NCI-H2227 (cell line): Measurements from ENCODE around the gene ATG16L2.
"Not testable (repeated sequence)": the region's sequence is repeated elsewhere in the genome, so short reads cannot be mapped to it uniquely, and the experiment has no call there.

ENCODE experiments used
- DNase-seq: peaks from one replicate; lab custom pipeline; 2025; ENCODE audit not compliant: unreplicated experiment; lab: John Stamatoyannopoulos, UW

Gene ATG16L2

DNA sequence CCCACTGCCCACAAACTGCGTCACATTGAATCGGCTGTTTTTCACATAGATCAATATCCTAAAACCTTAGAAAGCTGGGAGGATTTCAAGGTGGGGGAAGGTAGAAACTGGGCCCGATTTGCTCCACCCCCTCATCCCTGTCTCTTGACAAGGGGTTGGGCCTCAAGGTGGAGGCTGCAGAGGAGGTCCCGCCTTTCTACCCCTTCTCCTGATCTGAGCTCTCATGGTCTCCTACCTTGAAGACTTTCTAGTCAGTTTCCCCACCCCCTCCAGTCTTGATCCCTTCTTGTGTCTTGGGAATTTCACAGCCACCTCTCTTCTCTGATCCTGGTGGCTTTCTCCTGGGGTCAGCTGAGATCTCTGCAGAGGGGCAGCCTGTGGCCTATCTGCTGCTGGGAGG, 15.8 kb upstream of the ATG16L2 start:
- no peak for DNase-seq

- no peak for DNase-seq
Measured at GRCh38 chr11:72799441-72799840, 14.8 kb upstream of the ATG16L2 start.

DNA sequence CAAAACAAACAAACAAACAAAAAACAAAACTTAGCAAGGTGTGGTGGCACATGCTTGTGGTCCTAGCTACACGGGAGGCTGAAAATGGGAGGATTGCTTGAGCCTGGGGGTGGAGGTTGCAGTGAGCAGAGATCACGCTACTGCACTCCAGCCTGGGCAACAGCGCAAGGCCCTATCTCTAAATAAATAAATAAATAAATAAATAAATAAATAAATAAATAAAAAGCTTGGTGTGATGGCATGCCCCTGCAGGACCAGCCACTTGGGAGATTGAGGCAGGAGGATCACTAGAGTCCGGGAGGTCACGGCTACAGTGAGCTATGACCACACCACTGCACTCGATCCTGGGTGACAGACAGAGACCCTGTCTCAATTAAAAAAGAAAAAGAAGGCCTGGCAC, 11.4 kb upstream of the ATG16L2 start:
- DNase-seq, result no peak

DNA sequence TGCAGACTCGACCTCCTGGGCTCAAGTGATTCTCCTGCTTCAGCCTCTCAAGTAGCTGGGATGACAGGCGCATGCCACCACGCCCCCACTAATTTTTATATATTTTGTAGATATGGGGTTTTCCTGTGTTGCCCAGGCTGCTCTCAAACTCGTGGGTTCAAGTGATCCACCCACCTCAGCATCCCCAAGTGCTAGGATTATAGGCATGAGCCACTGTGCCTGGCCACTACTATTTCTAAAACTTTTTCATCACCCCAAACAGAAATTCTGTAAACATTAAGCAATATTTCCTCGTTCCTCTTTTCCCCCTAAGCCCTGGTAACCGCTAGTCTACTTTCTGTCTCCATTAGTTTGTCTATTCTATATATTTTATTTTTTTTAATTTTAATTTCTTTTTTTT, 9.0 kb upstream of the ATG16L2 start:
- DNase-seq, result no peak

- DNase-seq, result not testable (repeated sequence)
Measured at GRCh38 chr11:72806378-72806777, 7.8 kb upstream of the ATG16L2 start.

GRCh38 chr11:72807021-72807693, 7.1 kb upstream of the ATG16L2 start:
- no peak for DNase-seq

DNA sequence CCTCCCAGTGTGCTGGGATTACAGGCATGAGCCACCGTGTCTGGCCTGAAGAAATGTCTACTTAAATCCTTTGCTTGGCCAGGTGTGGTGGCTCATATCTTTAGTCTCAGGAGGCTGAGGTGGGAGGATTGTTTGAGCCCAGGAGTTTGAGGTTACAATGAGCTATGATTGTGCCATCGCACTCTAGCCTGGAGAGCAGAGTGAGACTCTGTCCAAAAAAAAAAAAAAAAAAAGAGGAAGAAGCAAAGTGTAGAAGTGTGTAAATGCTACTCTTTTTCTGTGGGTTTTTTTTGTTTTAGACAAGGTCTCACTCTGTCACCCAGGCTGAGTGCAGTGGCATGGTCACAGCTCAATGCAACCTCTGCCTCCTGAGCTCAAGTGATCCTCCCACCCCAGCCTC, 6.4 kb upstream of the ATG16L2 start:
- DNase-seq, result no peak

DNA sequence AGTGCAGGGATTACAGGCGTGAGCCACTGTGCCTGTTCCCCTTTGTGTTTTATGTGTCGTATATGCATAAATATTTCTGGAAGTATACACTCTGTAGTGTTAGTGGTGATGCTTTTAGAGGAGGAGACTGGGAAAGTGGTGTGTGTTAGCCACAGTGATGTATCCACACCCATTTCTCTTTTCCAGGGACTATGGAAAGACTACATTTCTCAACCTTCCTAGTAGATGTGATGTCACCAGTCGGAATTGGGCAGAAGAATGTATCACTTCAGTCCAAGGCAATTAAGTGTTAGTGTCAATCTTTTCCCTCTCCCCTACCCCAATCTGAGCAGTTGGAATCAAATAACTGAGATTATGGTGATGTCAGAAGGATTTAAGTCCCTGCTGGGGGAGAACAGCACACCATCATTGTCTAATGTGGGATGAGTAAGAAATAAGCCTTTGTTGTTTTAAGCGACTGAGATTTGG, 5.8 kb upstream of the ATG16L2 start:
- DNase-seq, result no peak

- not testable (repeated sequence) for DNase-seq
Measured at GRCh38 chr11:72811686-72812085, 2.5 kb upstream of the ATG16L2 start.

DNA sequence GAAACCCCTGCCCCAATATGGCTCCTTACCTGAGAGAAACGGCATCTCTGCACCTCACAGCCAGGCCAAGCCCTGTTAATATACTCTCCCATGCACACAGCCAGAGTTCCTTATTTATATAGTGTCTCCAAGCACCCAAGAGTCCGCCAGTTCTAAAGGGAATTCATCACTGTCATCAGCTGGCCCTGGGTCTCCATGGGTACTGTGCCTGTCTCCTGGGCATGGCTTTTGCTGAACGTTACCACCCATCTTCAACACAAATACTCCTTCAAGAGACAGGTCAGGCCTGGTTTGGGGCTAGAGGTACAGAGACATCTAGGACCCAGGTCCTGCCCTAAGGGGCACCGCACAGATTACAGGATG, 1.6 kb upstream of the ATG16L2 start:
- peak; percentile 58 for DNase-seq

DNA sequence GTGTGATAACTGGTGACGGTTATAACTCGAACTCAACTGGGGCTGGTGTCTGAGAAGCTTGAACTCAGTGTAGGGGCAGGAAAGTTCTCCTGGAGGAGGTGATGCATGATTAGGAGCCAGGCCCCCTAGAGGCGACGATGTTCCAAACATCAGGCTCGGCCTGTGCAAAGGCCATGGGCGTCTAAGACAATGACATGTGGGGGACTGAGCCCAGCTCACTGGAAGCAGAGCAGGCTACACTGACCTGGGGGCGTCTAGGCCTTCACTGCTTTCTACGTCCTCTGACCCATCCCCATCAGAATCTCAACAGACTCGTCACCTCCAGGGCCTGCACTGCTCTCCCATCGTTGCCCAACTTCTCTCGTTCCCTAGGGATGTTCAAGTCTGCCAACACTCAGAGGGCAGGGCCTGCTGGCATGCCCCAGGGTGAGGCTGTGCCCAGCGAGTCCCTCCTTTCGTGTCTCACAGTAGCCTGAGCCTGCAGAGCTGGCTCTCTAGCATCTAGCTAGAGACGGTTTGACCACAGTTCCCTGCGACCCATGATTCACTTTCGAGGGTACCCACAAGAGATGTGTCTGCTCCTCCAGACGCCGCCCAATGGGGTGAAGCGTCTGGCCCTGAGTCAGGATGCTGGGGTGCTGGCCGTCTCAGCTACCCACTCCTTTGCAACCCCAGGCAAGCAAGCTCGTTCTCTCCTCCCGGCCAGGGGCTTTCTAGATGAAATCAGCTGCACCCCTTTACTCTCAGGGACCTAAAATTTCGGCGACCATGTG, 1.1 kb upstream of the ATG16L2 start:
- peak; percentile 55 for DNase-seq

DNA sequence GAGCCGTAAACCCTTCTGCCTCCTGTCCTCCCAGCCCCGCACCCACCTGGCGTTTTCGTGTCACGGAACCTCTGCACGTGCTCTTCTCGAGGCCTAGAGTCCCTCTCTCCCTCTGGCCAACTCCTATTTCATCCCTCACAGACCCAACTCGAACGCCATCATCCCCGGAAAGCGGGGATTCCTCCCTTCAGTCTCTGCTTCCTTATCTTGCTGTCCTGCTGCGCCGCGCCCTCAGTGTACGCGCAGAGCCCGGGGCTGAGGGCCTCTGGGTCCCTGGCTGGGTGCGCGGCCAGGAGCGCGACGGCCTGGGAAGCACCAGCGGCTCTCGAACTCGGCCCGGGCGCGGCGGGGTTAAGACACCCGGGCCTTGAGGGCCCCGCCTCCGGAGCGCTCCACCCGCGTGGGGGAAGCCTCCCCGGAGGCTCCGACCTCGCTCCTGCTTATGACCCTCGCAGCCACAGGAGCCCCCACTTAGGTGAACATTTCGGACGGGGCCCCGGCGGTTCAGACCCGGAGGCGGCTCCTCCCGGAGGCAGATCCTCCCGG, 398 bp upstream of the ATG16L2 start:
- DNase-seq, result peak; percentile 90

DNA sequence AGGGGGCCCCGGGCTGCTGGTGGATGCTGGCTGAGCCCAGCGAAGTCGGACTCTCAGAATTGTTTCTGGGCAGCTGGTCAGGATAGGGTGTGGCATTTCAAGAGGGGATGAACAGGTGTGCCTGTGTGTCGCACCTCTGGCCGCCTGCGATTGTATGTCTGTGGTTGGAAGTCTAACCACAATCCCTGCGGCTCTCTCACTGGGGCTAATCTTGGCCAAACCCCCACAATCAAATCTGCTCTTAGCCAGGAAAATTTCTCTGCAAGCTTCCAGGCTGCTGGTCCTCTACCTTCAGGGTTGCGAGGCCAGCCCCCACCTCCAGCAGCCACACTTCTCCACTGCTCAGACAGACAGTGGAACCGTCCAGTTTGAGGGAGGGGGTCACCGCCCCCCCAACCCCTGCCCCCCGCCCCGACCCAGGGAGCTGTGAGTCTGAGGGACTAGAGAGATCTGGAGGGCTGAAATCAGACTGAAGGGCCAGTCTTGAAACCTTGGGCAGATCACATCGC, 953 bp downstream of the ATG16L2 start:
- DNase-seq, result no peak

- DNase-seq, result no peak
Measured at GRCh38 chr11:72816404-72816990, 2.3 kb downstream of the ATG16L2 start.

- no peak for DNase-seq
Measured at GRCh38 chr11:72817966-72818365, 3.8 kb downstream of the ATG16L2 start.

GRCh38 chr11:72818971-72819370, 4.8 kb downstream of the ATG16L2 start:
- no peak for DNase-seq

- no peak for DNase-seq
Measured at GRCh38 chr11:72820439-72821139, 6.4 kb downstream of the ATG16L2 start.

DNA sequence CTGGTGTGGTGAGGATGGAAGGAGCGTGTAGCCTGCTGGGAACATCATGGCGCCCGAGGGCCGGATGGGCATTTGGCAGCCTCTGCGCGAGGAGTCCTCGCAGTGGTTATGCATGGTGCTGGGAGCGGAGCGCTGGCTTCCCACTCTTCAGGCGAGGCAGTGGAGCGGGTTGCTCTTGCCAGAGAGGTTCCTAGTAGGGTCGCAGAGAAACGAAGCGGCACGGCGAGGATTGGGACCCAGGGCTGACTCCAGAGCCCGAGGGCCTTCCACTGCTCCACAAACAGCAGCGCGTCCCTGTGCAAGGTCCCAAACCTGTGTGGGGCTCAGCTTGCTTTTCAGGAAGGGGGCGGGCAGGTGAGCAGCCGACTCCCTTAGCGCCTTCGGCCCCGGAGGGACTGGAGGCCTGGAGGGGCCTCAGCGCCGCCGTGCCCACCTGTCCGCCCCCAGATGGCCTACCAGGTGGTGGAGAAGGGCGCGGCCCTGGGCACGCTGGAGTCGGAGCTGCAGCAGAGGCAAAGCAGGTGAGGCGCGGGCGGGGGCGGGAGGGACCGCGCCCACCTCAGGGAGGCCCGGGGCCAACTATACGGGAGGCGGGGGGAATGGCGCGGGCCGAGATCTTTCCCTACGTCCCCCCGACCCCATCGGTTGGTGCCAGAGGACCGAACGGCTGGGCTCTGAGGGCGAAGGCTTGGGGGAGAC, 7.2 kb downstream of the ATG16L2 start:
- DNase-seq, result no peak

- peak; percentile 99 for DNase-seq
Measured at GRCh38 chr11:72821920-72822799, 7.9 kb downstream of the ATG16L2 start.
